OCI-LY7 (cell line): ENCODE measurements around the gene DIP2A. TPM values are rescaled to one million over a fixed set of nuclear protein-coding genes. Genes with fewer than 3 reads are reported as not detected.

Experiments
- Bru-seq: library from RNA; stranded (reverse); fragments of 400-500 nt; gene quantifications from one replicate; lab custom pipeline; 2021; lab: Mats Ljungman, UMichigan
- BruChase-seq, 2 experiments: library from RNA; stranded (reverse); fragments of 400-500 nt; gene quantifications; one replicate each; lab custom pipeline; 2021; lab: Mats Ljungman, UMichigan
- BruUV-seq: library from RNA; stranded (reverse); fragments of 400-500 nt; replicated peaks from 2 replicates; lab custom pipeline; 2021; lab: Mats Ljungman, UMichigan
- CTCF ChIA-PET: fragments of 300-600 bp; sonication (Branson Sonifier 250); formaldehyde crosslinking; loops from one replicate; lab custom pipeline; 2022; ENCODE audit warnings: antibody characterized with exemption; ENCODE audit not compliant: unreplicated experiment; lab: Charles Lee
- POLR2A ChIA-PET: fragments of 300-600 bp; sonication (Branson Sonifier 250); formaldehyde crosslinking; loops from one replicate; lab custom pipeline; 2022; ENCODE audit warnings: antibody characterized with exemption; lab: Charles Lee
- DNase-seq: peaks from one replicate; pipeline ENCODE4 v3.0.0-alpha.2; 2015; ENCODE audit warnings: low spot score
- H2AFZ ChIP-seq: fragments of 200-600 bp; sonication (generic), shearing (Covaris generic); 2 replicates; pipeline ENCODE4 v1.6.1; 2014; ENCODE audit warnings: mild to moderate bottlenecking, antibody characterized with exemption, low read length, moderate library complexity
- H3K27ac ChIP-seq: fragments of 200-600 bp; sonication (generic); 2 replicates; pipeline ENCODE4 v1.5.1; 2014; ENCODE audit warnings: mixed run types, low read depth, mild to moderate bottlenecking, moderate library complexity, low read length, inconsistent platforms; ENCODE audit not compliant: poor library complexity, severe bottlenecking
- H3K36me3 ChIP-seq: fragments of 200-600 bp; sonication (generic); 2 replicates; pipeline ENCODE4 v1.6.1; 2014; ENCODE audit warnings: mild to moderate bottlenecking, antibody characterized with exemption, low read length, moderate library complexity, mixed read lengths; ENCODE audit not compliant: insufficient read depth
- H3K4me1 ChIP-seq: fragments of 200-600 bp; sonication (generic); 2 replicates; pipeline ENCODE4 v1.5.1; 2014; ENCODE audit warnings: mild to moderate bottlenecking, low read length; ENCODE audit not compliant: insufficient read depth, poor library complexity, severe bottlenecking
- H3K4me2 ChIP-seq: fragments of 200-600 bp; sonication (generic); 2 replicates; pipeline ENCODE4 v1.6.1; 2014; ENCODE audit warnings: mild to moderate bottlenecking, low read length
- H3K4me3 ChIP-seq: fragments of 200-600 bp; sonication (generic); 2 replicates; pipeline ENCODE4 v1.5.1; 2014; ENCODE audit warnings: mild to moderate bottlenecking, low read depth, low read length; ENCODE audit not compliant: poor library complexity, severe bottlenecking
- H3K79me2 ChIP-seq: fragments of 200-600 bp; sonication (generic); 2 replicates; pipeline ENCODE4 v1.6.1; 2016; ENCODE audit warnings: low read depth, mild to moderate bottlenecking, low read length, moderate library complexity, mixed read lengths; ENCODE audit not compliant: insufficient read depth
- H3K9me2 ChIP-seq: fragments of 200-600 bp; sonication (generic); 2 replicates; pipeline ENCODE4 v1.6.1; 2016; ENCODE audit warnings: mild to moderate bottlenecking, low read length, mixed read lengths; ENCODE audit not compliant: insufficient read depth
- H3K9me3 ChIP-seq: fragments of 200-600 bp; sonication (generic); 2 replicates; pipeline ENCODE4 v1.6.1; 2014; ENCODE audit warnings: mild to moderate bottlenecking, mixed run types, low read length, mixed read lengths
- H4K20me1 ChIP-seq: fragments of 200-600 bp; sonication (generic); 2 replicates; pipeline ENCODE4 v1.6.1; 2014; ENCODE audit warnings: mild to moderate bottlenecking, antibody characterized with exemption, low read length, moderate library complexity, mixed read lengths; ENCODE audit not compliant: insufficient read depth
- CTCF ChIP-seq: fragments of 200-600 bp; sonication (generic); conservative IDR thresholded peaks from 2 replicates; pipeline ENCODE4 v1.5.1; 2014; ENCODE audit warnings: mild to moderate bottlenecking, antibody characterized with exemption, low read length, moderate library complexity, mixed read lengths
- EZH2phosphoT487 ChIP-seq: fragments of 200-600 bp; sonication (generic); IDR thresholded peaks from 2 replicates; pipeline ENCODE4 v1.6.1; 2018; ENCODE audit warnings: low read depth, borderline replicate concordance, mild to moderate bottlenecking, mixed run types, antibody characterized with exemption, low read length, moderate library complexity, mixed read lengths
- intact Hi-C: fragments of 100-400 bp; cut with micrococcal nuclease; formaldehyde crosslinking; loops from one replicate; pipeline ENCODE4 v1.10.0; 2022; ENCODE audit not compliant: unreplicated experiment
- long read RNA-seq: library from polyadenylated mRNA; stranded (forward); transcript quantifications from one replicate; pipeline ENCODE4 v2.0.0, GENCODE V29; 2022
- total RNA-seq, 2 experiments: library from RNA; depleted of rRNA in 1 of 2; stranded (reverse); fragments of >200 nt in 1 of 2; shearing (Covaris generic) in 1 of 2; gene quantifications; 2 replicates each; pipeline ENCODE4 v1.2.3, GENCODE V29; 2014 to 2022

The DIP2A gene, protein sequence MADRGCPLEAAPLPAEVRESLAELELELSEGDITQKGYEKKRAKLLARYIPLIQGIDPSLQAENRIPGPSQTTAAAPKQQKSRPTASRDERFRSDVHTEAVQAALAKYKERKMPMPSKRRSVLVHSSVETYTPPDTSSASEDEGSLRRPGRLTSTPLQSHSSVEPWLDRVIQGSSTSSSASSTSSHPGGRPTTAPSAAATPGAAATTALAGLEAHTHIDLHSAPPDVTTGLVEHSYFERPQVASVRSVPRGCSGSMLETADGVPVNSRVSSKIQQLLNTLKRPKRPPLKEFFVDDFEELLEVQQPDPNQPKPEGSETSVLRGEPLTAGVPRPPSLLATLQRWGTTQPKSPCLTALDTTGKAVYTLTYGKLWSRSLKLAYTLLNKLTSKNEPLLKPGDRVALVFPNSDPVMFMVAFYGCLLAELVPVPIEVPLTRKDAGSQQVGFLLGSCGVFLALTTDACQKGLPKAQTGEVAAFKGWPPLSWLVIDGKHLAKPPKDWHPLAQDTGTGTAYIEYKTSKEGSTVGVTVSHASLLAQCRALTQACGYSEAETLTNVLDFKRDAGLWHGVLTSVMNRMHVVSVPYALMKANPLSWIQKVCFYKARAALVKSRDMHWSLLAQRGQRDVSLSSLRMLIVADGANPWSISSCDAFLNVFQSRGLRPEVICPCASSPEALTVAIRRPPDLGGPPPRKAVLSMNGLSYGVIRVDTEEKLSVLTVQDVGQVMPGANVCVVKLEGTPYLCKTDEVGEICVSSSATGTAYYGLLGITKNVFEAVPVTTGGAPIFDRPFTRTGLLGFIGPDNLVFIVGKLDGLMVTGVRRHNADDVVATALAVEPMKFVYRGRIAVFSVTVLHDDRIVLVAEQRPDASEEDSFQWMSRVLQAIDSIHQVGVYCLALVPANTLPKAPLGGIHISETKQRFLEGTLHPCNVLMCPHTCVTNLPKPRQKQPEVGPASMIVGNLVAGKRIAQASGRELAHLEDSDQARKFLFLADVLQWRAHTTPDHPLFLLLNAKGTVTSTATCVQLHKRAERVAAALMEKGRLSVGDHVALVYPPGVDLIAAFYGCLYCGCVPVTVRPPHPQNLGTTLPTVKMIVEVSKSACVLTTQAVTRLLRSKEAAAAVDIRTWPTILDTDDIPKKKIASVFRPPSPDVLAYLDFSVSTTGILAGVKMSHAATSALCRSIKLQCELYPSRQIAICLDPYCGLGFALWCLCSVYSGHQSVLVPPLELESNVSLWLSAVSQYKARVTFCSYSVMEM (N-terminal part only)
- 27.9 and 30.2 TPM in 2 replicates for total RNA-seq (2014; rRNA removed; shearing (Covaris generic))
- total RNA-seq (2022) = 44.7 and 52.5 TPM in 2 replicates
- Bru-seq, nascent RNA = percentile 60 among the genes with signal in this experiment
- BruChase-seq, experiment 1, labeled RNA remaining after a 6-hour chase = percentile 68 among the genes with signal in this experiment
- BruChase-seq, experiment 2, labeled RNA remaining after a 2-hour chase = percentile 64 among the genes with signal in this experiment
- long read RNA-seq, full-length matches to known transcripts = 23 of 71 reads
- long read RNA-seq, partial matches to known transcripts = 16 of 71 reads
- long read RNA-seq, other reads (novel, unspliced or antisense) = 32 of 71 reads

- ChIA-PET CTCF (interaction anchor here (1.0 kb wide), 1 partner anchor 182 kb away, joined by 4 read pairs; no protein-coding TSS in a partner anchor), POLR2A (interaction anchor here (0.6 to 2.1 kb wide), 3 partner anchors 16 to 177 kb away, joined by 3 to 6 read pairs (median 5); partner anchors contain the start of gene PRMT2)
- BruUV-seq = no TSS peak
- Histone ChIP-seq H3K9me2 (no peaks in the 10 kb centered on the region), H3K27ac (peak within 1 kb of the TSS; percentile 66), H3K9me3 (no peaks in the 10 kb centered on the region), H3K4me3 (peak within 1 kb of the TSS; percentile 89), H3K4me2 (peak within 1 kb of the TSS; percentile 99), H3K4me1 (peaks cover 19% of the 10 kb centered on the region), H4K20me1 (peaks cover 9% of the 10 kb centered on the region; the same call in 1 of the 2 replicates), H3K79me2 (peaks cover 40% of the 10 kb centered on the region), H2AFZ (peak within 1 kb of the TSS; percentile 61; the same call in 1 of the 2 replicates), H3K36me3 (peaks cover 44% of the 10 kb centered on the region)
- intact Hi-C loops = loop anchor here (1.0 to 5.0 kb wide), 3 partner anchors 99 to 230 kb away; partner anchors contain the start of genes LSS and PCNT
- DNase-seq = peak; percentile 98
- TF ChIP-seq EZH2phosphoT487 = no peak
- no peak for TF ChIP-seq CTCF
These were observed at the start of gene DIP2A for GRCh38 chr21:46458315-46459023. DIP2A (plus strand) TSS chr21:46458891; CDS start chr21:46459132, 241 bp downstream.

GRCh38 chr21:46409641-46410406, 48.9 kb upstream of the DIP2A start:
- Histone ChIP-seq H2AFZ (no peak overlapping the region), H3K9me3 (no peaks in the 10 kb centered on the region), H3K9me2 (no peaks in the 10 kb centered on the region), H4K20me1 (no peaks in the 10 kb centered on the region), H3K79me2 (no peaks in the 10 kb centered on the region), H3K4me3 (no peak overlapping the region), H3K4me1 (no peaks in the 10 kb centered on the region), H3K27ac (no peak overlapping the region), H3K4me2 (no peak overlapping the region), H3K36me3 (peaks cover 65% of the 10 kb centered on the region)
- ChIA-PET POLR2A (no interaction called here), CTCF (no interaction called here)
- no peak for DNase-seq
- intact Hi-C loops = no loop called here
- no TSS peak for BruUV-seq
- no peak for TF ChIP-seq EZH2phosphoT487
